ENCODE data around the gene SV2C. TPM values are rescaled to one million over a fixed set of nuclear protein-coding genes. Genes with fewer than 3 reads are reported as not detected.

Gene SV2C
- total RNA-seq, 1 donor: not detected

DNA sequence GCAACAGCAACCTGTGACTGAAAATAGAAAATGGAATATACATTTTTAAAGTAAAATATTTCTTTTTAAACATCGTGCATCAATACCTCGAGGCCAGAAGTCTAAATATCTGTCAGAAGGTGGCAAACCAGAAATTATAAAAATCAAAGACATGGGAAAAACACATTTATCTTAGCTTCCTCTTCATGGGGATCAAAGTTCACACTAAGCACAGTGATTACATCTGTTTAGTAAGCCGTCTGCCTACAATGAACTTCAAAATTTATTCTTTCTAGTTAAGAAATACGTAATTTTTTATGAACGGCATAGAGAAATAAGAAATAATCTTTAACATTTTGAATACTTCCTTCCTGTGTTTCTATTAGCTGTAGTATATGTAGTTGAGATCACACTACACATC is 17.9 kb upstream of the SV2C start:
- no peak overlapping the region for H3K4me2 ChIP-seq (ENCODE audit: insufficient read depth, low read length)
- H3K27me3 ChIP-seq (ENCODE audit: insufficient read depth, low read length): no peaks in the 10 kb centered on the region
- no peak for DNase-seq (ENCODE audit: insufficient read length, low spot score, missing footprints)
- H3K4me1 ChIP-seq (ENCODE audit: insufficient read depth, low read length): no peaks in the 10 kb centered on the region
- TF ChIP-seq, protein P1, sequence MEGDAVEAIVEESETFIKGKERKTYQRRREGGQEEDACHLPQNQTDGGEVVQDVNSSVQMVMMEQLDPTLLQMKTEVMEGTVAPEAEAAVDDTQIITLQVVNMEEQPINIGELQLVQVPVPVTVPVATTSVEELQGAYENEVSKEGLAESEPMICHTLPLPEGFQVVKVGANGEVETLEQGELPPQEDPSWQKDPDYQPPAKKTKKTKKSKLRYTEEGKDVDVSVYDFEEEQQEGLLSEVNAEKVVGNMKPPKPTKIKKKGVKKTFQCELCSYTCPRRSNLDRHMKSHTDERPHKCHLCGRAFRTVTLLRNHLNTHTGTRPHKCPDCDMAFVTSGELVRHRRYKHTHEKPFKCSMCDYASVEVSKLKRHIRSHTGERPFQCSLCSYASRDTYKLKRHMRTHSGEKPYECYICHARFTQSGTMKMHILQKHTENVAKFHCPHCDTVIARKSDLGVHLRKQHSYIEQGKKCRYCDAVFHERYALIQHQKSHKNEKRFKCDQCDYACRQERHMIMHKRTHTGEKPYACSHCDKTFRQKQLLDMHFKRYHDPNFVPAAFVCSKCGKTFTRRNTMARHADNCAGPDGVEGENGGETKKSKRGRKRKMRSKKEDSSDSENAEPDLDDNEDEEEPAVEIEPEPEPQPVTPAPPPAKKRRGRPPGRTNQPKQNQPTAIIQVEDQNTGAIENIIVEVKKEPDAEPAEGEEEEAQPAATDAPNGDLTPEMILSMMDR (IDR thresholded peaks at IDR 0.05; ENCODE audit: extremely low read depth, low read depth, low read length): no peak
- no peaks in the 10 kb centered on the region for H3K79me2 ChIP-seq (ENCODE audit: insufficient read depth, low read length)
- H3K36me3 ChIP-seq (ENCODE audit: insufficient read depth, low read length): no peaks in the 10 kb centered on the region
- no peak overlapping the region for H2AFZ ChIP-seq (ENCODE audit: low read length)
- H3K4me3 ChIP-seq (ENCODE audit: insufficient read depth, low read length): no peak overlapping the region
- no peaks in the 10 kb centered on the region for H4K20me1 ChIP-seq (ENCODE audit: insufficient read depth, low read length)
- no peaks in the 10 kb centered on the region for H3K9me3 ChIP-seq (ENCODE audit: low read depth, low read length)
- H3K27ac ChIP-seq (ENCODE audit: low read depth, low read length): no peak overlapping the region

DNA sequence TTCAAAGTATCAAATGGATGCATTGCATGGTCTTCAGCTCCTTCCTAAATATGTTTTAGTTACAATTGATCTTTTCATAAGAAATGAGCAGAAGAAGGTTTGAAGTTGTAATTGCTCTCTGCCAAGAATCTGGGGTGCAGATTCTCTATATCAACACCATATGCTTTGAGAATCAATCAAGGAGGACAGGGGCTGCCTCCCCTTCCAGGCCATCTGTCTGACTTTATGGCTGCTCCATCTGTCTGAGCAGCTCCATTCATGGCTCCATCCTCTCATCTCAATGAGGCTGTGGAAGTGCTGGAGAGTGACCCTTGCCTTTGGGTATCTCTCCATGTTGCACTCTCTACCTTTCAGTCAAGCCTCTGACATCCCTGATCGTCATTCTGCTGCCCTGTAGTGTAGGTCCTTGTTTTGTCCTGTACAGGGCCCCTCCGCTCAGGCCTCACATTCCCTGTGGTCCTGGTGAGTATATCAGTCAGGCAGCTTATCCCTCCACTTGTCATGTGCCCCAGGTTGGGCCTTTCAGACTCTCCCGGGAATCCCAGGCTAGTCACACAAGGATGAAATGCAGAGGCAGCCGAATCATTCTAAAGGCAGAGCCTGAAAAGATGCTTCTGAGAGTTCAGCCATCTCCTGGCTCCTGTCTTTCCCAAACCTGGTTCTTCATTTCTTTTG is 14.0 kb upstream of the SV2C start:
- H2AFZ ChIP-seq (ENCODE audit: low read length): no peak overlapping the region
- H3K4me2 ChIP-seq (ENCODE audit: insufficient read depth, low read length): no peak overlapping the region
- H4K20me1 ChIP-seq (ENCODE audit: insufficient read depth, low read length): no peaks in the 10 kb centered on the region
- no peak overlapping the region for H3K4me3 ChIP-seq (ENCODE audit: insufficient read depth, low read length)
- H3K4me1 ChIP-seq (ENCODE audit: insufficient read depth, low read length): no peaks in the 10 kb centered on the region
- TF ChIP-seq, protein P1 (IDR thresholded peaks at IDR 0.05; ENCODE audit: extremely low read depth, low read depth, low read length): no peak
- no peaks in the 10 kb centered on the region for H3K27me3 ChIP-seq (ENCODE audit: insufficient read depth, low read length)
- no peak overlapping the region for H3K27ac ChIP-seq (ENCODE audit: low read depth, low read length)
- H3K9me3 ChIP-seq (ENCODE audit: low read depth, low read length): no peaks in the 10 kb centered on the region
- H3K36me3 ChIP-seq (ENCODE audit: insufficient read depth, low read length): no peaks in the 10 kb centered on the region
- DNase-seq (ENCODE audit: insufficient read length, low spot score, missing footprints): no peak
- H3K79me2 ChIP-seq (ENCODE audit: insufficient read depth, low read length): no peaks in the 10 kb centered on the region

DNA sequence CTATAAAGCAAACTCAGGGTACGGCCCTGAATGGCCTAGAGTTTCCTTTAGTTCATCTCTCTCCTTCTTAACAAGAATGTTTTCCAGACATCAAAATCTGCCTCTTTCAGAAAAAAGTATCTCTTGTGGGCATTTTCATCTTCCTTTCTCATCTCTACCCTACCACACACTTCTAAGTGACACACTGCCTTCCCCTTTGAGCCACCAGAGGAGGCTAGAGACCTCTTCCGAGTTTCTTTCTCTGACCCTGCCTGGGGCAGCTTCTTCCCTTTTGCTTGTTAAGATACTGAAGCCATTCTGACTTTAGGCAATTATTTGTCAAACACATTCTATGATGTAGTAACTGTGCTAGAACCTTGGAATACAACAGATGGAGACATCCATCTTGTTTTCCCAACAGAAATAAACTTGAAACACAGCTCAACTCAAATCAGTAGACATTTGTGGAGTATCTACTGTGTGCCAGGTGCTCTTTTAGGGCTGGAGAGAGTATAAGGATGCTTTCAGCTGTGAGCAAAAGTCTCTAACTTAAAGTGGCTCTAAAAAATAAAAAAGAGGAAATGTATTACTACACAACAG is 8.6 kb upstream of the SV2C start:
- Histone ChIP-seq H3K4me1 (ENCODE audit: insufficient read depth, low read length) (no peaks in the 10 kb centered on the region), H4K20me1 (ENCODE audit: insufficient read depth, low read length) (no peaks in the 10 kb centered on the region), H3K36me3 (ENCODE audit: insufficient read depth, low read length) (no peaks in the 10 kb centered on the region), H3K4me3 (ENCODE audit: insufficient read depth, low read length) (no peak overlapping the region), H3K79me2 (ENCODE audit: insufficient read depth, low read length) (no peaks in the 10 kb centered on the region), H2AFZ (ENCODE audit: low read length) (no peak overlapping the region), H3K4me2 (ENCODE audit: insufficient read depth, low read length) (no peak overlapping the region), H3K27ac (ENCODE audit: low read depth, low read length) (no peak overlapping the region), H3K27me3 (ENCODE audit: insufficient read depth, low read length) (no peaks in the 10 kb centered on the region), H3K9me3 (ENCODE audit: low read depth, low read length) (no peaks in the 10 kb centered on the region)
- TF ChIP-seq, protein P1 (IDR thresholded peaks at IDR 0.05; ENCODE audit: extremely low read depth, low read depth, low read length): no peak
- DNase-seq (ENCODE audit: insufficient read length, low spot score, missing footprints): no peak
